GM12878 (cell line): ENCODE measurements around the gene C1orf87.

ENCODE experiments used
- EZH2 ChIP-seq: IDR thresholded peaks from 2 replicates; pipeline ENCODE4 v1.6.1; 2012; ENCODE audit warnings: low read depth, mild to moderate bottlenecking, control low read depth, inconsistent platforms, low read length, borderline replicate concordance; ENCODE audit not compliant: control insufficient read depth
- HDGF ChIP-seq: fragments of 450-650 bp; IDR thresholded peaks from 2 replicates; pipeline ENCODE4 v1.6.1; 2016; ENCODE audit warnings: antibody characterized with exemption
- RAD21 ChIP-seq: IDR thresholded peaks from 2 replicates; pipeline ENCODE4 v1.6.1; 2011; ENCODE audit warnings: mild to moderate bottlenecking, low read depth, low read length, moderate library complexity; ENCODE audit not compliant: insufficient read depth
- RFX5 ChIP-seq: IDR thresholded peaks from 2 replicates; pipeline ENCODE4 v1.6.1; 2011; ENCODE audit warnings: low read depth, low read length, improper control_type of control experiment
- RUNX3 ChIP-seq: IDR thresholded peaks from 2 replicates; pipeline ENCODE4 v1.6.1; 2012; ENCODE audit warnings: low read length, inconsistent platforms
- SP1 ChIP-seq: IDR thresholded peaks from one replicate; pipeline ENCODE4 v1.6.1; 2011; ENCODE audit warnings: low read depth, low read length
- TARDBP ChIP-seq: IDR thresholded peaks from 2 replicates; pipeline ENCODE4 v1.6.1; 2016; ENCODE audit warnings: borderline replicate concordance
- TCF3 ChIP-seq: IDR thresholded peaks from 2 replicates; pipeline ENCODE4 v1.6.1; 2012; ENCODE audit warnings: low read depth, mild to moderate bottlenecking, low read length, borderline replicate concordance; ENCODE audit not compliant: insufficient read depth
- ZZZ3 ChIP-seq: IDR thresholded peaks from 2 replicates; pipeline ENCODE4 v1.6.1; 2011; ENCODE audit warnings: low read depth; ENCODE audit not compliant: control insufficient read depth, insufficient read length
- TF ChIP-seq, protein P1 (sequence below), 3 experiments: IDR thresholded peaks in 2 of 3; conservative IDR thresholded peaks in 1 of 3; 2 replicates each; pipeline ENCODE4 v1.5.1; 2011; ENCODE audit warnings: low read depth in 3 of 3, low read length in 3 of 3, mild to moderate bottlenecking in 3 of 3, control low read depth in 2 of 3, moderate library complexity in 2 of 3, inconsistent platforms in 1 of 3, mixed read lengths in 1 of 3; ENCODE audit not compliant: control insufficient read depth in 2 of 3, insufficient read depth in 1 of 3; ENCODE audit errors: extremely low read depth in 1 of 3
- TF ChIP-seq, protein P2 (sequence below): IDR thresholded peaks from 2 replicates; pipeline ENCODE4 v1.6.1; 2012; ENCODE audit warnings: mild to moderate bottlenecking, low read depth, low read length
- TF ChIP-seq, protein P3 (sequence below): fragments of 450-650 bp; IDR thresholded peaks from 2 replicates; pipeline ENCODE4 v1.6.1; 2016; ENCODE audit warnings: mild to moderate bottlenecking, moderate library complexity, borderline replicate concordance
- TF ChIP-seq, protein P4 (sequence below): IDR thresholded peaks from 2 replicates; pipeline ENCODE4 v1.6.1; 2011; ENCODE audit warnings: borderline replicate concordance, low read depth, mild to moderate bottlenecking, moderate library complexity, mixed read lengths, low read length; ENCODE audit not compliant: insufficient read depth; ENCODE audit errors: extremely low read length

DNA sequence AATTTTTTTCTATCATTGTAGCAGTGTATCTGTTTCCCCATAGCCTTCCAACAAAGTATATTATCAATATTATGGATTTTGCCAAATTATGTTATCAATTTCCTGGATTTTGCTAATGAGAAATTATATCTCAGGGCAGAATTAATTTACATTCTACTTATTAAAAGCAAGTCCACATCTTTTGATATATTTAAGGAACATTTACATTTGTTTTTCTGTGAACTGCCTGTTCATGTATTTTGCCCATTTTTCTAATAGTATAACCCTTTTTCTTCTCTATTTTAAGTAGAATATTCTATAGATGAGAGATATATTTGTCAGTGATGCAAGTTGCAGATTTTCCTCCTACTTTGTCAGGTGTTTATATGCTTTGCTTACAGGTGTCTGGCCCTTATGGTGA is 24.4 kb downstream of the C1orf87 start:
- no peak for TF ChIP-seq RUNX3
- TF ChIP-seq ZZZ3, result no peak
- no peak for TF ChIP-seq HDGF
- no peak for TF ChIP-seq RFX5
- TF ChIP-seq, protein P1, sequence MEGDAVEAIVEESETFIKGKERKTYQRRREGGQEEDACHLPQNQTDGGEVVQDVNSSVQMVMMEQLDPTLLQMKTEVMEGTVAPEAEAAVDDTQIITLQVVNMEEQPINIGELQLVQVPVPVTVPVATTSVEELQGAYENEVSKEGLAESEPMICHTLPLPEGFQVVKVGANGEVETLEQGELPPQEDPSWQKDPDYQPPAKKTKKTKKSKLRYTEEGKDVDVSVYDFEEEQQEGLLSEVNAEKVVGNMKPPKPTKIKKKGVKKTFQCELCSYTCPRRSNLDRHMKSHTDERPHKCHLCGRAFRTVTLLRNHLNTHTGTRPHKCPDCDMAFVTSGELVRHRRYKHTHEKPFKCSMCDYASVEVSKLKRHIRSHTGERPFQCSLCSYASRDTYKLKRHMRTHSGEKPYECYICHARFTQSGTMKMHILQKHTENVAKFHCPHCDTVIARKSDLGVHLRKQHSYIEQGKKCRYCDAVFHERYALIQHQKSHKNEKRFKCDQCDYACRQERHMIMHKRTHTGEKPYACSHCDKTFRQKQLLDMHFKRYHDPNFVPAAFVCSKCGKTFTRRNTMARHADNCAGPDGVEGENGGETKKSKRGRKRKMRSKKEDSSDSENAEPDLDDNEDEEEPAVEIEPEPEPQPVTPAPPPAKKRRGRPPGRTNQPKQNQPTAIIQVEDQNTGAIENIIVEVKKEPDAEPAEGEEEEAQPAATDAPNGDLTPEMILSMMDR (IDR thresholded peaks at IDR 0.05 in 2 of 3, conservative IDR thresholded peaks at IDR 0.05 in 1 of 3; ENCODE audit: control insufficient read depth in 2 of 3, extremely low read depth in 1 of 3, insufficient read depth in 1 of 3, low read depth in 3 of 3, low read length in 3 of 3), result no peak
- TF ChIP-seq SP1, result no peak
- TF ChIP-seq, protein P2, sequence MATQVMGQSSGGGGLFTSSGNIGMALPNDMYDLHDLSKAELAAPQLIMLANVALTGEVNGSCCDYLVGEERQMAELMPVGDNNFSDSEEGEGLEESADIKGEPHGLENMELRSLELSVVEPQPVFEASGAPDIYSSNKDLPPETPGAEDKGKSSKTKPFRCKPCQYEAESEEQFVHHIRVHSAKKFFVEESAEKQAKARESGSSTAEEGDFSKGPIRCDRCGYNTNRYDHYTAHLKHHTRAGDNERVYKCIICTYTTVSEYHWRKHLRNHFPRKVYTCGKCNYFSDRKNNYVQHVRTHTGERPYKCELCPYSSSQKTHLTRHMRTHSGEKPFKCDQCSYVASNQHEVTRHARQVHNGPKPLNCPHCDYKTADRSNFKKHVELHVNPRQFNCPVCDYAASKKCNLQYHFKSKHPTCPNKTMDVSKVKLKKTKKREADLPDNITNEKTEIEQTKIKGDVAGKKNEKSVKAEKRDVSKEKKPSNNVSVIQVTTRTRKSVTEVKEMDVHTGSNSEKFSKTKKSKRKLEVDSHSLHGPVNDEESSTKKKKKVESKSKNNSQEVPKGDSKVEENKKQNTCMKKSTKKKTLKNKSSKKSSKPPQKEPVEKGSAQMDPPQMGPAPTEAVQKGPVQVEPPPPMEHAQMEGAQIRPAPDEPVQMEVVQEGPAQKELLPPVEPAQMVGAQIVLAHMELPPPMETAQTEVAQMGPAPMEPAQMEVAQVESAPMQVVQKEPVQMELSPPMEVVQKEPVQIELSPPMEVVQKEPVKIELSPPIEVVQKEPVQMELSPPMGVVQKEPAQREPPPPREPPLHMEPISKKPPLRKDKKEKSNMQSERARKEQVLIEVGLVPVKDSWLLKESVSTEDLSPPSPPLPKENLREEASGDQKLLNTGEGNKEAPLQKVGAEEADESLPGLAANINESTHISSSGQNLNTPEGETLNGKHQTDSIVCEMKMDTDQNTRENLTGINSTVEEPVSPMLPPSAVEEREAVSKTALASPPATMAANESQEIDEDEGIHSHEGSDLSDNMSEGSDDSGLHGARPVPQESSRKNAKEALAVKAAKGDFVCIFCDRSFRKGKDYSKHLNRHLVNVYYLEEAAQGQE, result no peak
- no peak for TF ChIP-seq TCF3
- no peak for TF ChIP-seq RAD21
- TF ChIP-seq, protein P3, sequence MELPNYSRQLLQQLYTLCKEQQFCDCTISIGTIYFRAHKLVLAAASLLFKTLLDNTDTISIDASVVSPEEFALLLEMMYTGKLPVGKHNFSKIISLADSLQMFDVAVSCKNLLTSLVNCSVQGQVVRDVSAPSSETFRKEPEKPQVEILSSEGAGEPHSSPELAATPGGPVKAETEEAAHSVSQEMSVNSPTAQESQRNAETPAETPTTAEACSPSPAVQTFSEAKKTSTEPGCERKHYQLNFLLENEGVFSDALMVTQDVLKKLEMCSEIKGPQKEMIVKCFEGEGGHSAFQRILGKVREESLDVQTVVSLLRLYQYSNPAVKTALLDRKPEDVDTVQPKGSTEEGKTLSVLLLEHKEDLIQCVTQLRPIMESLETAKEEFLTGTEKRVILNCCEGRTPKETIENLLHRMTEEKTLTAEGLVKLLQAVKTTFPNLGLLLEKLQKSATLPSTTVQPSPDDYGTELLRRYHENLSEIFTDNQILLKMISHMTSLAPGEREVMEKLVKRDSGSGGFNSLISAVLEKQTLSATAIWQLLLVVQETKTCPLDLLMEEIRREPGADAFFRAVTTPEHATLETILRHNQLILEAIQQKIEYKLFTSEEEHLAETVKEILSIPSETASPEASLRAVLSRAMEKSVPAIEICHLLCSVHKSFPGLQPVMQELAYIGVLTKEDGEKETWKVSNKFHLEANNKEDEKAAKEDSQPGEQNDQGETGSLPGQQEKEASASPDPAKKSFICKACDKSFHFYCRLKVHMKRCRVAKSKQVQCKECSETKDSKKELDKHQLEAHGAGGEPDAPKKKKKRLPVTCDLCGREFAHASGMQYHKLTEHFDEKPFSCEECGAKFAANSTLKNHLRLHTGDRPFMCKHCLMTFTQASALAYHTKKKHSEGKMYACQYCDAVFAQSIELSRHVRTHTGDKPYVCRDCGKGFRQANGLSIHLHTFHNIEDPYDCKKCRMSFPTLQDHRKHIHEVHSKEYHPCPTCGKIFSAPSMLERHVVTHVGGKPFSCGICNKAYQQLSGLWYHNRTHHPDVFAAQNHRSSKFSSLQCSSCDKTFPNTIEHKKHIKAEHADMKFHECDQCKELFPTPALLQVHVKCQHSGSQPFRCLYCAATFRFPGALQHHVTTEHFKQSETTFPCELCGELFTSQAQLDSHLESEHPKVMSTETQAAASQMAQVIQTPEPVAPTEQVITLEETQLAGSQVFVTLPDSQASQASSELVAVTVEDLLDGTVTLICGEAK, result no peak
- TF ChIP-seq, protein P4, sequence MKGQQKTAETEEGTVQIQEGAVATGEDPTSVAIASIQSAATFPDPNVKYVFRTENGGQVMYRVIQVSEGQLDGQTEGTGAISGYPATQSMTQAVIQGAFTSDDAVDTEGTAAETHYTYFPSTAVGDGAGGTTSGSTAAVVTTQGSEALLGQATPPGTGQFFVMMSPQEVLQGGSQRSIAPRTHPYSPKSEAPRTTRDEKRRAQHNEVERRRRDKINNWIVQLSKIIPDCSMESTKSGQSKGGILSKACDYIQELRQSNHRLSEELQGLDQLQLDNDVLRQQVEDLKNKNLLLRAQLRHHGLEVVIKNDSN, result no peak
- TF ChIP-seq EZH2, result no peak
- TF ChIP-seq TARDBP, result no peak
